ENCODE results near the gene COPS3. TPM values are rescaled to one million over a fixed set of nuclear protein-coding genes. Genes with fewer than 3 reads are reported as not detected.
A peak's percentile ranks its signal among the peaks of the same experiment; 100 is the strongest.

COPS3 gene
- total RNA-seq, 1 donor from 2014 or later = 87.4 TPM

DNA sequence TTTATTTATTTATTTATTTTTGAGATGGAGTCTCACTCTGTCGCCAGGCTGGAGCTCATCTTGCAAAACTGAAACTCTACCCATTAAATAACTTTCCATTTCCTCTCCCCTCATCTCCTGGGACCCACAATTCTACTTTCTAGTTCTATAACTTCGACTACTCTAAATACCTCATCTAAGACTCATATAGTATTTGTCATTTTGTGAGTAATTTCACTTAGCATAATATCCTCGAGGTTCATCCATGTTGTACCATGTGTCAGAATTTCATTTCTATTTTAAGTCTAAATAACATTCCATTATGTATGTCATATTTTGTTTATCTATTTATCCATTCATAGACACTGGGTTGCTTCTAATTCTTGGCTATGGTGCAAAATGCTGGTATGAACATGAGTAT is 17.1 kb upstream of the COPS3 start:
- no peak overlapping the region for H3K4me3 ChIP-seq (ENCODE audit: low read depth, low read length)
- TF ChIP-seq, protein P1, sequence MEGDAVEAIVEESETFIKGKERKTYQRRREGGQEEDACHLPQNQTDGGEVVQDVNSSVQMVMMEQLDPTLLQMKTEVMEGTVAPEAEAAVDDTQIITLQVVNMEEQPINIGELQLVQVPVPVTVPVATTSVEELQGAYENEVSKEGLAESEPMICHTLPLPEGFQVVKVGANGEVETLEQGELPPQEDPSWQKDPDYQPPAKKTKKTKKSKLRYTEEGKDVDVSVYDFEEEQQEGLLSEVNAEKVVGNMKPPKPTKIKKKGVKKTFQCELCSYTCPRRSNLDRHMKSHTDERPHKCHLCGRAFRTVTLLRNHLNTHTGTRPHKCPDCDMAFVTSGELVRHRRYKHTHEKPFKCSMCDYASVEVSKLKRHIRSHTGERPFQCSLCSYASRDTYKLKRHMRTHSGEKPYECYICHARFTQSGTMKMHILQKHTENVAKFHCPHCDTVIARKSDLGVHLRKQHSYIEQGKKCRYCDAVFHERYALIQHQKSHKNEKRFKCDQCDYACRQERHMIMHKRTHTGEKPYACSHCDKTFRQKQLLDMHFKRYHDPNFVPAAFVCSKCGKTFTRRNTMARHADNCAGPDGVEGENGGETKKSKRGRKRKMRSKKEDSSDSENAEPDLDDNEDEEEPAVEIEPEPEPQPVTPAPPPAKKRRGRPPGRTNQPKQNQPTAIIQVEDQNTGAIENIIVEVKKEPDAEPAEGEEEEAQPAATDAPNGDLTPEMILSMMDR (IDR thresholded peaks at IDR 0.05; ENCODE audit: insufficient read depth, low read length, severe bottlenecking) = no peak
- FAIRE-seq (no peak), DNase-seq (ENCODE audit: low read depth) (peak; percentile 55)
- H3K36me3 ChIP-seq (ENCODE audit: control insufficient read depth, insufficient read depth, low read length) = no peaks in the 10 kb centered on the region
- H3K27me3 ChIP-seq (ENCODE audit: control insufficient read depth, insufficient read depth, low read length) = no peaks in the 10 kb centered on the region

DNA sequence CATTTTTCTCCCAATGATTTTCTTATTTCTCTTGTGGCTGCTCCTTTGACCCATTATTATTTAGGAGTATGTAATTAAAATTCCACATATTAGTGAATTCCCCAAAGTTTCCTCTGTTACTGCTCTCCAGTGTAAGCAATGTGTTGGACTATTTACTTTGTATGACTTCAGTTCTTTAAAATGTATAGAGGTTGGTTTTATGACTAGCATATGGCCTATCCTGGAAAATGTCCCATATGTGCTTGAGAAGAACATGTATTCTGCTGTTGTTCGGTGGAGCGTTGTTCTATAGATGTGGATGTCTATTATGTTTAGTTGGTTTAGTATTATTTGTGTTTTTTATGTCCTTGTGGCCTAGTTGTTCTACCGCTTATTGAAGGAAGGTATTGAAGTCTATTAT is 16.2 kb upstream of the COPS3 start:
- TF ChIP-seq, protein P1 (IDR thresholded peaks at IDR 0.05; ENCODE audit: insufficient read depth, low read length, severe bottlenecking) = no peak
- Histone ChIP-seq H3K4me3 (ENCODE audit: low read depth, low read length) (no peak overlapping the region), H3K36me3 (ENCODE audit: control insufficient read depth, insufficient read depth, low read length) (no peaks in the 10 kb centered on the region), H3K27me3 (ENCODE audit: control insufficient read depth, insufficient read depth, low read length) (no peaks in the 10 kb centered on the region)
- FAIRE-seq = no peak
- peak; percentile 56 for DNase-seq (ENCODE audit: low read depth)

DNA sequence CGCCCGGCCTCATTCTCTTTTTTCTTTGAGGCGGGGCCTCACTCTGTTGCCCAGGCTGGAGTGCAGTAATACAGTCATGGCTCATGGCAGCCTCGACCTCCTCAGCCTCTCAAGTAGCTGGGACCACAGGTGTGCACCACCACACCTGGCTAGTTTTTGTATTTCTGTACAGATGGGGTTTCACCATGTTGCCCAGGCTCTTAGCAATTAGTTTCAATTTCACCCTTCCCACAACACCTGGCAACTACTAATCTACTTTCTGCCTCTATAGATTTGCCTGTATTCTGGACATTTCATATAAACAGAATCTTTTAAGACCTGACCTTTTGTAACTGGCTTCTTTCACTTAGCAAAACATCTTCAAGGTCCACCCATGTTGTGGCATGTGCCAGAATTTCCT is 14.1 kb upstream of the COPS3 start:
- TF ChIP-seq, protein P1 (IDR thresholded peaks at IDR 0.05; ENCODE audit: insufficient read depth, low read length, severe bottlenecking) = no peak
- DNase-seq (ENCODE audit: low read depth) (no peak), FAIRE-seq (no peak)
- no peaks in the 10 kb centered on the region for H3K27me3 ChIP-seq (ENCODE audit: control insufficient read depth, insufficient read depth, low read length)
- H3K36me3 ChIP-seq (ENCODE audit: control insufficient read depth, insufficient read depth, low read length) = no peaks in the 10 kb centered on the region
- H3K4me3 ChIP-seq (ENCODE audit: low read depth, low read length) = no peak overlapping the region

DNA sequence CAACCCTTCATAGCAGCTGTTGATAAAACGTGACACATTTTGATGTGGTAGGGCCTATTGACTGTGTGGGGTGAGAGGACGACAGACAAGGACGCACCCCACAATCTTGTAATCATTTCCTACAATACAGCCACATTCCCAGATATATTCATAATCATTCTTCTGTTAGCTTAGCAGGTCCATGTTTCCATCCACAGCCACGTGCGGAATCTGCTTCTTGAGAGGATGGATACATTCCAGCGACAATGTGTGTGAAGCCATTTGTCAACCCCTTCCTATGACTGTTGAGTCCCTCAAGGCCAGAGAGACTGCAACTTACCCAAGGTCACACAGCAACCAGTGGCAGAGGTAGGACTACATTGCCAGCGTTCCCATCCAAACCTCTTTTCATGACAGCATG is 8.7 kb upstream of the COPS3 start:
- Histone ChIP-seq H3K27me3 (ENCODE audit: control insufficient read depth, insufficient read depth, low read length) (no peaks in the 10 kb centered on the region), H3K4me3 (ENCODE audit: low read depth, low read length) (no peak overlapping the region), H3K36me3 (ENCODE audit: control insufficient read depth, insufficient read depth, low read length) (no peaks in the 10 kb centered on the region)
- TF ChIP-seq, protein P1 (IDR thresholded peaks at IDR 0.05; ENCODE audit: insufficient read depth, low read length, severe bottlenecking) = no peak
- no peak for FAIRE-seq
- DNase-seq (ENCODE audit: low read depth) = no peak

DNA sequence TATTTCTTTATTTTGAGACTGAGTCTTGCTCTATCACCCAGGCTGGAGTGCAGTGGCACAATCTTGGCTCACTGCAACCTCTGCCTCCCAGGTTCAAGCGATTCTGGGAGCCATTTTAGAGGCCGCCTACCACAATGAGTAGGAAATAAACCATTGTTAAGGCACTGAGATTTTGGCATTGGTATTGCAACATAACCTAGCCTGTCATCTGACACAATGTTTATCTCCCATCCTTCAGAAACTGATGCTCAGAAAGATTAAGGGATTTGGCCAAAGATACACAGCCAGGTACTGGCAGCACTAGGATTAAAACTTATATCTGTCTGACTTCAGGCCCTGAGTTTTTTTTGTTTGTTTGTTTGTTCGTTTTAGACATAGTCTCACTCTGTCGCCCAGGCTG is 8.0 kb upstream of the COPS3 start:
- Histone ChIP-seq H3K4me3 (ENCODE audit: low read depth, low read length) (no peak overlapping the region), H3K36me3 (ENCODE audit: control insufficient read depth, insufficient read depth, low read length) (no peaks in the 10 kb centered on the region), H3K27me3 (ENCODE audit: control insufficient read depth, insufficient read depth, low read length) (no peaks in the 10 kb centered on the region)
- TF ChIP-seq, protein P1 (IDR thresholded peaks at IDR 0.05; ENCODE audit: insufficient read depth, low read length, severe bottlenecking) = no peak
- no peak for DNase-seq (ENCODE audit: low read depth)
- FAIRE-seq = no peak

DNA sequence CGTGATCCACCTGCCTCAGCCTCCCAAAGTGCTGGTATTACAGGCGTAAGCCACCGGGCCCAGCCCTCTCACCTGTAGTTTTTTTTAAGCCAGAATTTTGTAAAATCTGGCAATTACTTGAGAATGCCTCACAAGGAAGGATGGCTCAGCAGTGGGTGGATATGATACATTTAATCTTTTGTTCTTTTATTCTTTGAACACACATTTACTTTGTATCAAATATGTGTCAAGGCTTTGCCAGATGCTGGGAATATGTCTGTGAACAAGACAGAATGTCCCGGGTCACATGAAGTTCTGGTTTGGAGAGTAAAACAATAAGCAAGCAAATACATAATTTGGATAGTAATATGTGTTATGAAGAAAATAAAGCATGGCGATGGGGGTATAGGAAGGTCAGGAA is 4.9 kb upstream of the COPS3 start:
- DNase-seq (ENCODE audit: low read depth) (no peak), FAIRE-seq (no peak)
- H3K4me3 ChIP-seq (ENCODE audit: low read depth, low read length) = no peak overlapping the region

More for the DNA sequence above, 4.9 kb upstream of the COPS3 start:
- H3K36me3 ChIP-seq (ENCODE audit: control insufficient read depth, insufficient read depth, low read length) = no peaks in the 10 kb centered on the region
- TF ChIP-seq, protein P1 (IDR thresholded peaks at IDR 0.05; ENCODE audit: insufficient read depth, low read length, severe bottlenecking) = no peak
- no peaks in the 10 kb centered on the region for H3K27me3 ChIP-seq (ENCODE audit: control insufficient read depth, insufficient read depth, low read length)
